OCI-LY1 (cell line): ENCODE results near the gene PPP1R12B.

Experiments
- H2AFZ ChIP-seq: fragments of 200-600 bp; sonication (generic), shearing (Covaris generic); 2 replicates; pipeline ENCODE4 v1.6.0; 2014; ENCODE audit warnings: antibody characterized with exemption, mild to moderate bottlenecking, low read length
- H3F3A ChIP-seq: fragments of 200-600 bp; sonication (generic), shearing (Covaris generic); 2 replicates; pipeline ENCODE4 v1.6.0; 2014; ENCODE audit warnings: mild to moderate bottlenecking, antibody characterized with exemption, low read length, moderate library complexity; ENCODE audit not compliant: insufficient read depth
- H3K27ac ChIP-seq: fragments of 200-600 bp; sonication (generic); 2 replicates; pipeline ENCODE4 v1.5.1; 2014; ENCODE audit warnings: low read length, mixed run types, mild to moderate bottlenecking, low read depth; ENCODE audit not compliant: poor library complexity, severe bottlenecking
- H3K27me3 ChIP-seq: fragments of 200-600 bp; sonication (generic); 2 replicates; pipeline ENCODE4 v1.6.0; 2014; ENCODE audit warnings: antibody characterized with exemption, mild to moderate bottlenecking, low read length, moderate library complexity; ENCODE audit not compliant: insufficient read depth
- H3K36me3 ChIP-seq: fragments of 200-600 bp; sonication (generic); 2 replicates; pipeline ENCODE4 v1.6.1; 2014; ENCODE audit warnings: mild to moderate bottlenecking, antibody characterized with exemption, low read length, moderate library complexity, mixed read lengths; ENCODE audit not compliant: insufficient read depth
- H3K4me1 ChIP-seq: fragments of 200-600 bp; sonication (generic); 2 replicates; pipeline ENCODE4 v1.5.1; 2014; ENCODE audit warnings: mild to moderate bottlenecking, low read length, moderate library complexity; ENCODE audit not compliant: insufficient read depth, severe bottlenecking
- H3K4me2 ChIP-seq: fragments of 200-600 bp; sonication (generic), shearing (Covaris generic); 2 replicates; pipeline ENCODE4 v1.6.1; 2014; ENCODE audit warnings: low read length
- H3K4me3 ChIP-seq: fragments of 200-600 bp; sonication (generic); 2 replicates; pipeline ENCODE4 v1.5.1; 2014; ENCODE audit warnings: low read length, low read depth, mild to moderate bottlenecking, mixed read lengths; ENCODE audit not compliant: poor library complexity, severe bottlenecking
- H3K79me2 ChIP-seq: fragments of 200-600 bp; shearing (Covaris generic); 2 replicates; pipeline ENCODE4 v1.6.1; 2016; ENCODE audit warnings: mixed run types, low read length, mixed read lengths; ENCODE audit not compliant: insufficient read depth
- H3K9ac ChIP-seq: fragments of 200-600 bp; sonication (generic), shearing (Covaris generic); 2 replicates; pipeline ENCODE4 v1.6.1; 2014; ENCODE audit warnings: mild to moderate bottlenecking, low read length, mixed read lengths
- H3K9me2 ChIP-seq: fragments of 200-600 bp; sonication (generic), shearing (Covaris generic); 2 replicates; pipeline ENCODE4 v1.6.1; 2014; ENCODE audit warnings: low read depth, mild to moderate bottlenecking, low read length, mixed read lengths
- H3K9me3 ChIP-seq: fragments of 200-600 bp; shearing (Covaris generic); 2 replicates; pipeline ENCODE4 v1.6.1; 2014; ENCODE audit warnings: low read length, mixed read lengths
- H4K20me1 ChIP-seq: fragments of 200-600 bp; sonication (generic), shearing (Covaris generic); 2 replicates; pipeline ENCODE4 v1.6.0; 2016; ENCODE audit warnings: mild to moderate bottlenecking, low read length; ENCODE audit not compliant: insufficient read depth
- CTCF ChIP-seq: fragments of 200-600 bp; sonication (generic), shearing (Covaris generic); IDR thresholded peaks from 2 replicates; pipeline ENCODE4 v1.5.1; 2017; ENCODE audit warnings: mild to moderate bottlenecking, antibody characterized with exemption, low read length, moderate library complexity, mixed read lengths
- EZH2 ChIP-seq: fragments of 200-600 bp; sonication (generic), shearing (Covaris generic); IDR thresholded peaks from 2 replicates; pipeline ENCODE4 v1.8.0; 2017; ENCODE audit warnings: borderline replicate concordance, mixed run types, mild to moderate bottlenecking, antibody characterized with exemption, low read length, moderate library complexity, mixed read lengths

Gene PPP1R12B

DNA sequence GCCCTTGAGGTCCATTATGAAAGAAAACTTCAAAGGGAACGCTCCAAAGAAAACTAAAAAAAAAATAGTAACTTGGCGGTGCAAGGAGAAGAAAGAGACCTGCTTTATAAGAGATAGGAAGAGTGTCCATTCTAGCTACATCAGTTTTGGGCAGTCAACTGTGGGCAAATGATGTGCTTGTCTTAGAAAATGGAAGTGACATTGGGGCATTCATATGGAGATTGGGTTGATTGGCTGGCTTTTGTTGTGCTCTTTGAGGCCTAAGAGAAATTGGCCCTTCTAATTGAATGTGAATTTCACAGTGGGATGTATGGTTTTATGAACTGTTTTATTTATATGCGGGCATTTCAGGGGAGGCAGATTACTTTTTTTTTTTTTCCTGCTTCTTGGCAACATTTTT, 13.2 kb downstream of the PPP1R12B start:
- H3K4me1 ChIP-seq: no peaks in the 10 kb centered on the region
- no peak overlapping the region for H3K4me2 ChIP-seq
- no peaks in the 10 kb centered on the region for H3K36me3 ChIP-seq
- no peak overlapping the region for H3K9ac ChIP-seq
- peaks cover 11% of the 10 kb centered on the region; the same call in 1 of the 2 replicates for H3K79me2 ChIP-seq
- H3K9me2 ChIP-seq: no peaks in the 10 kb centered on the region
- TF ChIP-seq CTCF: no peak
- no peak for TF ChIP-seq EZH2
- no peaks in the 10 kb centered on the region for H3K27me3 ChIP-seq
- H3K27ac ChIP-seq: no peak overlapping the region
- no peaks in the 10 kb centered on the region for H3K9me3 ChIP-seq
- H3F3A ChIP-seq: no peaks in the 10 kb centered on the region
- H3K4me3 ChIP-seq: no peak overlapping the region
- no peaks in the 10 kb centered on the region for H4K20me1 ChIP-seq
- no peak overlapping the region for H2AFZ ChIP-seq

- no peak overlapping the region for H3K27ac ChIP-seq
- H3K4me3 ChIP-seq: no peak overlapping the region
- H3K9me2 ChIP-seq: no peaks in the 10 kb centered on the region
- TF ChIP-seq EZH2 (no peak), CTCF (no peak)
- peaks cover 11% of the 10 kb centered on the region; the same call in 1 of the 2 replicates for H3K79me2 ChIP-seq
- H2AFZ ChIP-seq: no peak overlapping the region
- no peaks in the 10 kb centered on the region for H3F3A ChIP-seq
- no peaks in the 10 kb centered on the region for H3K27me3 ChIP-seq
- no peak overlapping the region for H3K4me2 ChIP-seq
- H4K20me1 ChIP-seq: no peaks in the 10 kb centered on the region
- H3K9ac ChIP-seq: no peak overlapping the region
- H3K36me3 ChIP-seq: no peaks in the 10 kb centered on the region
- no peaks in the 10 kb centered on the region for H3K4me1 ChIP-seq
- H3K9me3 ChIP-seq: no peaks in the 10 kb centered on the region
Observed at GRCh38 chr1:202362212-202362611, 13.7 kb downstream of the PPP1R12B start.

- Histone ChIP-seq H3K79me2 (no peaks in the 10 kb centered on the region), H3K4me3 (no peak overlapping the region), H2AFZ (no peak overlapping the region), H3K9ac (no peak overlapping the region), H3K4me2 (no peak overlapping the region), H3K4me1 (no peaks in the 10 kb centered on the region), H4K20me1 (no peaks in the 10 kb centered on the region), H3K27me3 (no peaks in the 10 kb centered on the region), H3K9me2 (no peaks in the 10 kb centered on the region), H3K27ac (no peak overlapping the region), H3K9me3 (no peaks in the 10 kb centered on the region), H3F3A (no peaks in the 10 kb centered on the region), H3K36me3 (no peaks in the 10 kb centered on the region)
- no peak for TF ChIP-seq EZH2
- TF ChIP-seq CTCF: no peak
Observed at GRCh38 chr1:202365092-202365815, 16.8 kb downstream of the PPP1R12B start.
